ENCODE measurements around the gene RBKS. TPM values are rescaled to one million over a fixed set of nuclear protein-coding genes. Genes with fewer than 3 reads are reported as not detected.

The RBKS gene
- 10 to 100 TPM; 19.8 to 72.0 (median 33.2) TPM for polyA plus RNA-seq
- long read RNA-seq, donor 1, result 0 reads
- long read RNA-seq, donor 2, transcript RBKS-201 (8 exons, 1,973 nt), result major isoform, 7 of 27 reads
- long read RNA-seq, donor 2, partial matches to known transcripts, result 20 of 27 reads
- long read RNA-seq, donor 2, other reads (novel, unspliced or antisense), result 0 of 27 reads
- long read RNA-seq, donor 3, transcript RBKS-201 (8 exons, 1,973 nt), result major isoform, 5 of 33 reads
- long read RNA-seq, donor 3, partial matches to known transcripts, result 28 of 33 reads
- long read RNA-seq, donor 3, other reads (novel, unspliced or antisense), result 0 of 33 reads
- long read RNA-seq, donor 4, result 0 reads
- long read RNA-seq, donor 5, partial matches to known transcripts, result 47 of 87 reads
- long read RNA-seq, donor 5, other reads (novel, unspliced or antisense), result 36 of 87 reads
- long read RNA-seq, donor 6, transcript RBKS-201 (8 exons, 1,973 nt), result major isoform, 20 of 43 reads
- long read RNA-seq, donor 6, partial matches to known transcripts, result 23 of 43 reads
- long read RNA-seq, donor 6, other reads (novel, unspliced or antisense), result 0 of 43 reads
- long read RNA-seq, donor 7, result 0 reads
- long read RNA-seq, donor 8, result 0 reads
- long read RNA-seq, donor 9, partial matches to known transcripts, result 5 of 6 reads
- long read RNA-seq, donor 9, other reads (novel, unspliced or antisense), result 0 of 6 reads
- long read RNA-seq, donor 10, partial matches to known transcripts, result 8 of 12 reads
- long read RNA-seq, donor 10, other reads (novel, unspliced or antisense), result 0 of 12 reads

- WGBS, 3 donors, result 0 to 1% (median 0%) methylated on average over 64 to 79 of the region's 79 CpGs
- Histone ChIP-seq H3K27me3 (ENCODE audit: control insufficient read depth in 3 of 3, insufficient read depth in 3 of 3, low read length in 3 of 3) (no peaks in the 10 kb centered on the region), H3K36me3 (ENCODE audit: control insufficient read depth in 3 of 3, insufficient read depth in 2 of 3, low read depth in 1 of 3, low read length in 3 of 3) (no peaks in the 10 kb centered on the region), H3K4me1 (ENCODE audit: control insufficient read depth in 3 of 3, insufficient read depth in 2 of 3, low read depth in 1 of 3, low read length in 2 of 3) (peaks cover under 1 to 13% (median 8%) of the 10 kb centered on the region in 3 donors), H3K27ac (ENCODE audit: low read depth in 1 of 3, low read length in 2 of 3) (peak within 1 kb of the TSS; percentile 71 to 98 (median 88)), H3K9me3 (ENCODE audit: control insufficient read depth in 2 of 2, insufficient read depth in 1 of 2, low read depth in 1 of 2, low read length in 1 of 2) (no peaks in the 10 kb centered on the region), H3K4me3 (ENCODE audit: low read depth in 1 of 3, low read length in 3 of 3) (peak within 1 kb of the TSS; percentile 63 to 92 (median 75))
- FAIRE-seq (no peak), DNase-seq (peak; percentile 89 to 96)
Observed at GRCh38 chr2:27890146-27890923, at the start of gene RBKS, which contains the start of gene BABAM2. Gene RBKS, minus strand, starts transcription at chr2:27890387. Its CDS starts 42 bp downstream, at chr2:27890345. Gene BABAM2, plus strand, starts transcription at chr2:27890729. Its CDS starts 3,828 bp downstream, at chr2:27894557.

GRCh38 chr2:27935026-27935425, 44.8 kb upstream of the RBKS start:
- no peak for DNase-seq

DNA sequence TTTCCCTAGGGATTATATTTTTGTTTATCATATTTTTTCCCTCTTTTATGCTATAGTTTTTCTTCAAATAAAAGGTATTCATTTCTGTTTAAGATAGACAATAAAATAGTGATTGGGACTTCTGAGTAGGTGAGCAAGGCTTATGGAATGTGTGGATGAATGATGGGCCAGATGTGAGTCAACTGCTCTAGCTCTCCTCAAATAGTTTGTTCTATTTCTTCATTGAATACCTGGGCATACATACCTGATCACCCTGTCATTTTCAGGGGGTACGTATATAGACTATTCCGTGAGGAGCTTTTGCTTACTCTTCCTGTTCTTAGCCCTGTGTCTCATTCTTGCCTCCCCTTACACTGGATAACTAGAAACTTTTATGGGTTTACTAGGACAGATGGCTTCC, 42.2 kb upstream of the RBKS start:
- FAIRE-seq, result no peak
- H3K27me3 ChIP-seq (ENCODE audit: control insufficient read depth in 3 of 3, insufficient read depth in 3 of 3, low read length in 3 of 3), result no peaks in the 10 kb centered on the region
- peak overlapping the region in 1 of 3 donors; percentile 8 for H3K27ac ChIP-seq (ENCODE audit: low read depth in 1 of 3, low read length in 2 of 3)
- no peak overlapping the region for H3K4me3 ChIP-seq (ENCODE audit: low read depth in 1 of 3, low read length in 3 of 3)
- DNase-seq, result no peak
- WGBS, 3 donors, result 94 to 98% (median 95%) methylated on average over 2 of the region's 2 CpGs
- H3K36me3 ChIP-seq (ENCODE audit: control insufficient read depth in 3 of 3, insufficient read depth in 2 of 3, low read depth in 1 of 3, low read length in 3 of 3), result no peaks in the 10 kb centered on the region
- no peaks in the 10 kb centered on the region for H3K9me3 ChIP-seq (ENCODE audit: control insufficient read depth in 2 of 2, insufficient read depth in 1 of 2, low read depth in 1 of 2, low read length in 1 of 2)
- peaks cover 1 to 37% (median 3%) of the 10 kb centered on the region in 3 donors for H3K4me1 ChIP-seq (ENCODE audit: control insufficient read depth in 3 of 3, insufficient read depth in 2 of 3, low read depth in 1 of 3, low read length in 2 of 3)

More at GRCh38 chr2:27935026-27935425, 44.8 kb upstream of the RBKS start:
- no peak for FAIRE-seq
- H3K4me3 ChIP-seq (ENCODE audit: low read depth in 1 of 3, low read length in 3 of 3), result no peak overlapping the region
- peaks cover 1 to 25% (median 3%) of the 10 kb centered on the region in 3 donors for H3K4me1 ChIP-seq (ENCODE audit: control insufficient read depth in 3 of 3, insufficient read depth in 2 of 3, low read depth in 1 of 3, low read length in 2 of 3)
- 88 to 94% (median 93%) methylated on average over 3 of the region's 3 CpGs for WGBS, 3 donors
- no peaks in the 10 kb centered on the region for H3K9me3 ChIP-seq (ENCODE audit: control insufficient read depth in 2 of 2, insufficient read depth in 1 of 2, low read depth in 1 of 2, low read length in 1 of 2)
- H3K27ac ChIP-seq (ENCODE audit: low read depth in 1 of 3, low read length in 2 of 3), result no peak overlapping the region
- no peaks in the 10 kb centered on the region for H3K27me3 ChIP-seq (ENCODE audit: control insufficient read depth in 3 of 3, insufficient read depth in 3 of 3, low read length in 3 of 3)
- no peaks in the 10 kb centered on the region for H3K36me3 ChIP-seq (ENCODE audit: control insufficient read depth in 3 of 3, insufficient read depth in 2 of 3, low read depth in 1 of 3, low read length in 3 of 3)

- FAIRE-seq, result no peak
- Histone ChIP-seq H3K4me3 (ENCODE audit: low read depth in 1 of 3, low read length in 3 of 3) (peak overlapping the region in 1 of 3 donors; percentile 20), H3K36me3 (ENCODE audit: control insufficient read depth in 3 of 3, insufficient read depth in 2 of 3, low read depth in 1 of 3, low read length in 3 of 3) (no peaks in the 10 kb centered on the region), H3K4me1 (ENCODE audit: control insufficient read depth in 3 of 3, insufficient read depth in 2 of 3, low read depth in 1 of 3, low read length in 2 of 3) (peaks cover 1 to 37% (median 3%) of the 10 kb centered on the region in 3 donors), H3K9me3 (ENCODE audit: control insufficient read depth in 2 of 2, insufficient read depth in 1 of 2, low read depth in 1 of 2, low read length in 1 of 2) (no peaks in the 10 kb centered on the region), H3K27ac (ENCODE audit: low read depth in 1 of 3, low read length in 2 of 3) (peak overlapping the region in 1 of 3 donors; percentile 61), H3K27me3 (ENCODE audit: control insufficient read depth in 3 of 3, insufficient read depth in 3 of 3, low read length in 3 of 3) (no peaks in the 10 kb centered on the region)
- WGBS, 3 donors, result 15 to 60% (median 44%) methylated on average over 4 of the region's 4 CpGs
- DNase-seq, result peak; percentile 35 to 52
Observed at GRCh38 chr2:27931361-27931950, 41.3 kb upstream of the RBKS start.

- FAIRE-seq, result peak; percentile 44
- no peaks in the 10 kb centered on the region for H3K27me3 ChIP-seq (ENCODE audit: control insufficient read depth in 3 of 3, insufficient read depth in 3 of 3, low read length in 3 of 3)
- no peak overlapping the region for H3K4me3 ChIP-seq (ENCODE audit: low read depth in 1 of 3, low read length in 3 of 3)
- no peaks in the 10 kb centered on the region for H3K9me3 ChIP-seq (ENCODE audit: control insufficient read depth in 2 of 2, insufficient read depth in 1 of 2, low read depth in 1 of 2, low read length in 1 of 2)
- peak overlapping the region in 2 of 3 donors; percentile 30 to 61 for H3K27ac ChIP-seq (ENCODE audit: low read depth in 1 of 3, low read length in 2 of 3)
- peaks cover 1 to 47% (median 3%) of the 10 kb centered on the region in 3 donors for H3K4me1 ChIP-seq (ENCODE audit: control insufficient read depth in 3 of 3, insufficient read depth in 2 of 3, low read depth in 1 of 3, low read length in 2 of 3)
- WGBS, 3 donors, result 18 to 65% (median 36%) methylated on average over 11 of the region's 11 CpGs
- DNase-seq, result peak; percentile 80 to 87
- H3K36me3 ChIP-seq (ENCODE audit: control insufficient read depth in 3 of 3, insufficient read depth in 2 of 3, low read depth in 1 of 3, low read length in 3 of 3), result no peaks in the 10 kb centered on the region
Observed at GRCh38 chr2:27929916-27930486, 39.8 kb upstream of the RBKS start.

DNA sequence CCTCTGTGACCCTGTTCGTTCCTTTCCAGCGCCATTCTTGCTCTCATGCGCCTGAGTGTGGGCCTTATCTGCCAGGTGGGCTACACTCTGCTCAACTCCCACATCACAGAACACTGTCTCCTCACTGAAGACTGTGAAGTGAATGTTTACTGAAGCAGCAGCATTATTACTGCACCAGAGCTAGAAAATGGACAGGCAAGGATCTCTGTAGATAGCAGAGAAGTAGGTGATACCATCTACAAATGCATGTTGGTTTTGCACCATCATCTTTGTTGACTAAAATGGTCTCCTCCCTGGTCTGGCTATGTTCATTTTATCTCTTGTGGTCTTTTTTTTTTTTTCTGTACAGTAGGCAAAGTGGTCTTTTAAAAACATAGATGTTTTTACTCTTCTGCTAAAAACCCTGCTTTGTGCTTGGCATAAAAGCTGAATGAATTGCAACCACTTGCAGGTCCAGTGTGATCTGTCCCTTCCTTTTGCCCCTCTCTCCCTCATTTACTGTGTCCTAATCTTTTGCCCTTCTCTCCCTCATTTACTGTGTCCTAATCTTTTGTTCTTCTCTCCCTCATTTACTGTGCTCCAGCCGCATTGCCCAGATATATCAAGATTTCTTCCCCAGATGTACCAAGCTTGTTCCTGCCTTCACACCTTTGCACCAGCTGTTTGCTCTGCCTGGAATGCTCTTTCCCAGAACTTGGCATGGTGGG, 35.7 kb upstream of the RBKS start:
- Histone ChIP-seq H3K27ac (ENCODE audit: low read depth in 1 of 3, low read length in 2 of 3) (no peak overlapping the region), H3K9me3 (ENCODE audit: control insufficient read depth in 2 of 2, insufficient read depth in 1 of 2, low read depth in 1 of 2, low read length in 1 of 2) (no peaks in the 10 kb centered on the region), H3K4me3 (ENCODE audit: low read depth in 1 of 3, low read length in 3 of 3) (no peak overlapping the region), H3K4me1 (ENCODE audit: control insufficient read depth in 3 of 3, insufficient read depth in 2 of 3, low read depth in 1 of 3, low read length in 2 of 3) (peaks cover 6 to 44% (median 9%) of the 10 kb centered on the region in 3 donors), H3K27me3 (ENCODE audit: control insufficient read depth in 3 of 3, insufficient read depth in 3 of 3, low read length in 3 of 3) (no peaks in the 10 kb centered on the region), H3K36me3 (ENCODE audit: control insufficient read depth in 3 of 3, insufficient read depth in 2 of 3, low read depth in 1 of 3, low read length in 3 of 3) (no peaks in the 10 kb centered on the region)
- FAIRE-seq (no peak), DNase-seq (no peak)
- WGBS, 3 donors, result 78 to 88% (median 84%) methylated on average over 4 of the region's 4 CpGs

DNA sequence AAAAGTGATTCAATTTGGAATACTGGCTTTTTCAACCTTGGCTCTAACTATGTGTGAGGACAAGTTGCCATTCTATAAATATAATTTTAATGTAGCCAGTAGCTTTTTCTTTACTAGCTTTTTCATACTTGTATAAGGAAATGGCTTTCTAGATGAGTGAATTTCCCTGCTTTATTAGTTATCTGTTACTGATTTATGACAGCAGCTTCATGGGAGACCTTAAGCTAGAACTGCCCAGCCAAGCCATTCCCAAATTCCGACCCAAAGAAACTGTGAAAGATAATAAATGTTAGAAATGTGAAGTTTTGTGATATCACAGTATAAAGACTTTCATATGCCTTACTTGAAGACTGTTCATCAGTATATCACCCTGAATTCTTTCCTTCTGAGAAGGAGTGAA, 32.7 kb upstream of the RBKS start:
- DNase-seq (no peak), FAIRE-seq (no peak)
- no peaks in the 10 kb centered on the region for H3K9me3 ChIP-seq (ENCODE audit: control insufficient read depth in 2 of 2, insufficient read depth in 1 of 2, low read depth in 1 of 2, low read length in 1 of 2)
- H3K27me3 ChIP-seq (ENCODE audit: control insufficient read depth in 3 of 3, insufficient read depth in 3 of 3, low read length in 3 of 3), result no peaks in the 10 kb centered on the region
- H3K27ac ChIP-seq (ENCODE audit: low read depth in 1 of 3, low read length in 2 of 3), result no peak overlapping the region
- H3K36me3 ChIP-seq (ENCODE audit: control insufficient read depth in 3 of 3, insufficient read depth in 2 of 3, low read depth in 1 of 3, low read length in 3 of 3), result no peaks in the 10 kb centered on the region
- WGBS, 3 donors, result 49 to 67% (median 64%) methylated on average over 1 of the region's 1 CpG
- peaks cover 4 to 23% (median 13%) of the 10 kb centered on the region in 3 donors for H3K4me1 ChIP-seq (ENCODE audit: control insufficient read depth in 3 of 3, insufficient read depth in 2 of 3, low read depth in 1 of 3, low read length in 2 of 3)
- H3K4me3 ChIP-seq (ENCODE audit: low read depth in 1 of 3, low read length in 3 of 3), result no peak overlapping the region
